Stimulated activated CD4-positive, alpha-beta T cell treated with anti-CD3 and anti-CD28 coated beads, Interleukin-1b, Interleukin-23, amount 100 ng/mL, for 1 hour (primary cell): ENCODE data around the gene UNC5C.

Experiments
- DNase-seq, 2 donors: peaks; one replicate each; pipeline ENCODE4 v3.0.0-alpha.2; 2020; ENCODE audit warnings: low read depth in 2 of 2

UNC5C gene

DNA sequence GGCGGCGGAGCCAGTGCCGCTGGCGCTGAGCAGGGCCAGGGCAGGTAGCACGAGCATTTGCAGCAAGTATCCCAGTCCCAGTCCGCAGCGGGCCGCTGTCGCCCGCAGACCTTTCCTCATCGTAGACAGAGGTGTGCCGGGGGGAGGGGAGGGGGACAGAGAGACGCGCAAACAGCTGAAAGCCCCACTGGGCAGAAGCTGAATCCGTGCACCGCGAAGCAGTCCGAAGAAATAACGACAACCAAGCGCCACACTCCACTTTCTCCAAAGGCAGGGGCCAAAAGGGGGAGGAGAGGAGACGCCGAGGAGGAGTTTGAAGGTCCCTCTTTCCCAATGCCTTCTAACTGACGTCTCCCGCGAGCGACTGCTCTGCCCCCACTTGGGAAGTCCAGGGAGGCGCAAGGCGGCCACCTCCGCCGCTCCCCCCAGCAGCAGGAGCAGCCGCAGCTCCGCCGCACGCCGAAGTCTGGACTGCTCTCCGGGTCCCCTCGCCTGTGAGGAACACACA is at the start of gene UNC5C:
Gene UNC5C, minus strand, starts transcription at position 236 of the 508 bp plus-strand sequence.
- no peak for DNase-seq

DNA sequence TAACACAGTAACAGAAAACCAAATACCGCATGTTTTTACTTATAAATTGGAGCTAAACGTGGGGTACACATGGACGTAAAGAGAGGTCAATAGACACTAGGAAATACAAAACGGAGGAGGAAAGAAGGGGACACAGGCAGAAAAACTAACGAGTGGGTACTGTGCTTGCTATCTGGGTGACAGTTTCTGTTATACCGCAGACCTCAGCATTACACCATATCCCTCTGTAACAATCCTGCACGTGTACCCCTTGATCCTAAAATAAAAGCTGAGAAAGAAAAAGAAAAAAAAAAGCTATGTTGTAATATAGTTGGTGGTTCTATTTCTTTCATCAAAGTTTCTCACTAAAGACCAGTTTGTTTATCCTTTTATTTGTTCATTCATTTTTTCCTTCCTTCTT is 47.9 kb upstream of the UNC5C start:
- DNase-seq = no peak

DNA sequence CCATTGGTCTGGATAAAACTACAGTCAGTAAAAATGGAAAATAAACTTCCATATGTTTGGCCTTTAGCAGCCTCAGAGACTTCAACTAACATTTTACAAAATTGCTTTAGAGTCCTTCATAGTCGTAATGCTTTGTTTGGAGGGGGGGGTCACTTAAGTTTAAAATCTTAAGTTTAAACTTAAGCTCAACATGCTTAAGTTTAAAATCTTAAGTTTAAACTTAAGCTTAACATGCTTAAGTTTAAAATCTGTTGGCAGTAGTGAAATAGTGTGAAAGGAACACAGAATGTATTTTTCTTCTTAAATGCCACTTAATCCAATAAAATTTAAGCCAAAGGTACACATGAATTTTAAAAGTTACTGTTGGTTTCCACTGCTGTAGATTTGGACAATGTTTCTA is 45.9 kb upstream of the UNC5C start:
- no peak for DNase-seq

- DNase-seq = no peak
Measured at GRCh38 chr4:95594013-95594412, 45.2 kb upstream of the UNC5C start.

GRCh38 chr4:95591278-95591677 is 42.5 kb upstream of the UNC5C start:
- no peak for DNase-seq

DNA sequence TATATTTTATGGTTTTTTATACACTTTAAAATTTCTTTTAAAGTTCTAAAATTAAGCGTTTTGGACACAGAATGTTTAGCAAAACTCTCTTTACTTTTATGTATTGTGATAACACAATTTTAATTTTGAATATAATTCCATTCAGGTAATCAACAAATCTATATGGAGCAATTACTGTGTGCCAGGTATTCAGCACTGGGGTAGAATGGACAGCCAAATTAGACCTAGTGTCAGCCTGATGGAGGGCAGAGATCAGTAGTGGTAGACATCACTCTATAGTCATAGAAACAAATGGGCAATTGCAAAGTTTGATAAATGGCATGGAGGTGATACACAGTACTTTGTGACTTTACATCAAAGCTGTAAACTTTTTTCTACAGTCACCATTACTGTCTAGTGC is 41.8 kb upstream of the UNC5C start:
- no peak for DNase-seq

DNA sequence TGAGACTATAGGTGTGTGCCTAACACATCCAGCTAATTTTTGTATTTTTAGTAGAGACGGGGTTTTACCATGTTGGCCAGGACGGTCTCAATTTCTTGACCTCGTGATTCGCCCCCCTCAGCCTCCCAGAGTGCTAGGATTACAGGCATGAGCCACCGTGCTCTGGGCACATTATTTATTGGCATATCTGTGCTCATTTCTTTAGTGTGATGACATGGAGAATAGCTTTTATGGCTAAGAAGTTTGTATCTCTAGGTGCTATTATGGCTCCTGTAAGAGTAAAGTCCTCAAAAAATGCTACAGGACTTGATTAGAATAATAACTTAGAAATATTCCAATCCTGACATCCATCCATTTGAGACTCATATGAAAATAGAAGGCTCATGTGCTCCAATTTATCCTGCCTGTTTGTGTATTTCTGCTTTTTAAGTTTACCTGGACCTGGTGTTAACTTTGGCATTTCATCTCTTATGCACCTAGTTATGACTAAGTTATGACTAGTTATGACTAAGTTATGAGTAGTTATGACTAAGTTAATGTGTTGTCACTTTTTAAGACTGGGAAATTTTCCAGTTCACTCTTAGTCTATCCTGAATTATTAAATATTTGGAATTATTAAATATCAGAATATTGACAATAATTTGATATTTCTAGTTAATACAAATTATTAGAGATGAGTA is 36.4 kb upstream of the UNC5C start:
- no peak for DNase-seq

DNA sequence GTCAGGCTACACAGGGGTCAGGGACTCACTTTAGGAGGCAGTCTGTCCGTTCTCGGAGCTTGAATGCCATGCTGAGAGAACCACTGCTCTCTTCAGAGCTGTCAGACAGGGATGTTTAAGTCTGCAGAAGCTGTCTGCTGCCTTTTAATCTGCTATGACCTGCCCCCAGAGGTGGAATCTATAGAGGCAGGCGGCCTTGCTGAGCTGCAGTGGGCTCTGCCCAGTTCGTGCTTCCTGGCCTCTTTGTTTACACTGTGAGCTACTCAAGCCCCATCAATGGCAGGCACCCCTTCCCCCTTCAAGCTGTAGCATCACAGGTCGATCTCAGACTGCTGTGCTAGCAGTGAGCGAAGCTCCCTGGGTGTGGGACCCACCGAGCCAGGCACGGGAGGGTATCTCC is 31.5 kb upstream of the UNC5C start:
- DNase-seq = no peak

- DNase-seq = no peak
Measured at GRCh38 chr4:95572304-95572991, 23.7 kb upstream of the UNC5C start.

GRCh38 chr4:95571577-95571976 is 22.8 kb upstream of the UNC5C start:
- no peak for DNase-seq

DNA sequence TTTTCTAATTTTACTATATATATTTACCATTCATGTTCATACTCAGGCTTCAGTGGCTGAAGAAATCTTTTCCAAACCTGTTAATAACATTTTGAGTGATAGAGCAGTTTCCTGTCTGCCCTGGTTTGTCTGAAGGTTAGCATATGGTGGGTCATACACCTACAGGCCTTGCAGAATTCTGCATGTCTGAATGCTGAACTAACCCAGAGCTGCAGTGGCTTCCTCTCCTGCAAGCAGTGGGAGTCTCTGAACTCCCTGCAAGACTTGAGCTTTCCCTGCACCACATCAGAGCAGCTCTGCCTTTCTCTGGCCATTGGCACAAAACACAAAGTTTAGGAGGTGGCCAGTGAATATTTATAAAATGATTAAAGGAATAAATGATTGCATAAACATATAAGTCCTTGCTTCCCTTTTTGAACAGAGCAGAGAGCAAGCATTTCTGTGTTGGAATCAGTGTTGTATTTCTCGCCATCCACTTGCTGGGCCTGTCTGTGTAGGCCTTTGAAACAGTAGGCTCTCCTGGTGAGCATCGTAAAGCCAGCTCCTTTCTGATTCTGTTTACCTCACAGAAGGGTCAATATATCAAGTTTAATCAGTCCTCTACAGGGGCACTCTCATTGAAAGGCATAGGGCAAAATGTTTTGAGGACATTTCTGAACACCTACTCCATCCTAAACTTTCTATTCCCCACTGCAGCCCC is 15.0 kb upstream of the UNC5C start:
- no peak for DNase-seq

DNA sequence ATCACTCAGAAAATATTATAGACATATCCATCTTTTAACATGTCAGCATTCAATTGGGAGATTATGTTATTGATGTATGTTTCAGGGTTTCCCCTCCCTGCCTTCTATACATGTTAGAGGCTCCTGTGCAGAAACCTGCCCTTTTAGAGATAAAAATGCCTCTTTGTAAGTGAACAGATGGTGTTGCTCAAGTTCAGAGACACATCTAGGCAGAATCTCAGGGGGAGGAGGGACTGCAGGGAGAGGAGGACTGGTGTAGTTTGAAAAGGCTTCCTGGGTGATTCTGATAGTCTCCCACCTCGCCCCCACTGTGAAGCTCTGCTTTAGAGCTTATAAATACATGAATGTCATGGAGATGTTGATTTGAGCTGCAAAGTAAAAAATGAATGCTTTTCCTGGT is 12.0 kb upstream of the UNC5C start:
- no peak for DNase-seq

GRCh38 chr4:95556207-95556859 is 7.6 kb upstream of the UNC5C start:
- no peak for DNase-seq

DNA sequence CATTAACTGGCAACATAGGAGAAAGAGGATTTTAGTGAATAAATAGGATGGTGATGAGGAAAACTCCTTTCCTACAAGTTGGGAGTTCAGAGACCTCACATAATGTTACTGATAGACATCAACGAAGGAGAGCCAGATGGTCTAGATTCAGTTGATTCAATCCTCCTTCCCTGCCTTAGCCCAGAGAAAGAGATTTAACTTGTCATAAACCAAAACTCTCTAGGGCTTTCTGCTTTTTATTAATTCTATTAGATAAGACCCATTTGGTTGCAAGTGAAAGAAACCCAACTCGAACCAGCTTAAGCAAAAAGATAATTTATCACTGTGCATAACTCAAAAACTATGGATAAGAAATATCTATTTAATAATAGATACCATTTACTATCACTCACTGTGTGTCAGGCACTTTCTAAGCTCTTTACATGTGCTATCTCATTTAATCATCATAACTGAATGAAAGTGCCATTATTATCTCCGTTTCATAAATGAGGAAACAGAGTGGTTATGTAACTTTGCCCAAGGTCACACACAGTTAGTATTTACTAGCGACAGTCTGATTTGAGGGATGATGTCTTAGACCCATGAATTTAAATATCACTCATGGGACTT is 4.3 kb upstream of the UNC5C start:
- no peak for DNase-seq

GRCh38 chr4:95551653-95552052 is 2.9 kb upstream of the UNC5C start:
- DNase-seq = no peak

GRCh38 chr4:95550115-95550987 is 1.6 kb upstream of the UNC5C start:
- no peak for DNase-seq

DNA sequence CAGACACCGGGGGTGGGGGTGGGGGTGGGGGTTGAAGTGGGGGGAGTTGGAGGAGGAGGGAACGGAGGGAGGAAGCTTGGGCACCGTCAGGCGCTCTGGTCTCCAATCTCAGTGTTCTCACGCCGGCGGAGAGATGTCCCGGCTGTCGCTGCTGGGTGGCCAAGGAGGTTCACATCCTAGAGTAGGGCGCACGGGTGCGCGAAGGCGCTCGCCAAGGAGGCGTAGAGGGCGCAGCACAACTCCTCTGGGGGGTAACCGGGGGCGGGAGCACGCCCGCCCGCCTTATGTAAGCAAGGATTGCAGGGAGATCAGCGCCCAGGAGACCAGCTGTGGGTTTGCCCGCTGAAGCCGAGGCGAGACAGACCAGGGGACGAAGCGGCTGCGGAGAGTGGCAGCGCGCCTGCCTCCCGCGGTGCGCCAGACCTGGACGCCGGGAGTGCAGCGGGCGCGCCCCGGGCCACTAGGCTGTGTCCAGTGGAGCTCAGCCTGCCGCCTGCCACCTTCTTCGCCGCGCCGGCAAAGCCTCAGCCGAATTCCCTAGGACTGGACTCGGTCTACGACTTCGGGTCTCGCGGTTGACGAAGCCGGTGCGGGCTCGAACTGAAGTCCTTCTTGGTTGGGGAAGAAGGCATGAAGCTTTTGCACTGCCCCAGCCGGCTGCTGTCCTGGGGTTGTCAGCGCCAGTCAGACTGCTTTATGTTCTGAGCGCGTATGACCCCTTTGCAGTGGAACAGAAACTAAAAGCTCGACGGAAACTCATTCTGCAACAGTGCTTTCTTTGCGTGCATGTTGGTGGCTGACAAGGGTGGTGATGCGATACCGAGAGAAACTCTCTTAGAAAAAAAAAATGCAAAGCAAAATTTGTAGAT is 707 bp upstream of the UNC5C start:
- no peak for DNase-seq

- no peak for DNase-seq
Measured at GRCh38 chr4:95547715-95548471, 880 bp downstream of the UNC5C start.
